Ascending aorta (tissue), 2 donors: ENCODE measurements around the gene MEG3. TPM values are rescaled to one million over a fixed set of nuclear protein-coding genes. Genes with fewer than 3 reads are reported as not detected.

Experiments
- DNase-seq, 2 donors: peaks; one replicate each; pipeline ENCODE4 v3.0.0-alpha.2; 2019; ENCODE audit warnings: low spot score in 2 of 2
- H3K27ac ChIP-seq, 2 donors: fragments of 200-600 bp; sonication (generic); one replicate each; pipeline ENCODE4 v1.5.1; 2016 to 2017; ENCODE audit warnings: mild to moderate bottlenecking in 1 of 2
- H3K27me3 ChIP-seq: fragments of 200-600 bp; sonication (generic); one replicate; pipeline ENCODE4 v1.5.1; 2017
- H3K36me3 ChIP-seq, 2 donors: fragments of 200-600 bp; sonication (generic); one replicate each; pipeline ENCODE4 v1.5.1; 2016
- H3K4me1 ChIP-seq, 2 donors: fragments of 200-600 bp; sonication (generic); one replicate each; pipeline ENCODE4 v1.5.1; 2016 to 2017; ENCODE audit warnings: mild to moderate bottlenecking in 1 of 2
- H3K4me3 ChIP-seq, 2 donors: fragments of 200-600 bp; sonication (generic); one replicate each; pipeline ENCODE4 v1.5.1; 2016 to 2017; ENCODE audit warnings: mild to moderate bottlenecking in 1 of 2
- H3K9me3 ChIP-seq, 2 donors: fragments of 200-600 bp; sonication (generic); one replicate each; pipeline ENCODE4 v1.5.1; 2016
- CTCF ChIP-seq, 3 experiments: fragments of 200-600 bp in 2 of 3; fragments of 450-650 bp in 1 of 3; sonication (generic) in 2 of 3; IDR thresholded peaks; one replicate each; pipeline ENCODE4 v1.5.1; 2016 to 2019; ENCODE audit warnings: antibody characterized with exemption in 3 of 3, mild to moderate bottlenecking in 1 of 3, moderate library complexity in 1 of 3
- intact Hi-C: fragments of 100-400 bp; cut with DNase I; formaldehyde crosslinking; loops from one replicate; pipeline ENCODE4 v1.15.1; 2023
- total RNA-seq: library from RNA; depleted of rRNA; stranded (reverse); fragments of >200 nt; gene quantifications from one replicate; pipeline ENCODE4 v1.1.0, GENCODE V29; 2016

Gene MEG3
- total RNA-seq, 1 donor from 2014 or later = 105 TPM

- H3K27me3 ChIP-seq = no peaks in the 10 kb centered on the region
- no peak for DNase-seq
- no peak overlapping the region for H3K4me3 ChIP-seq
- no peaks in the 10 kb centered on the region for H3K36me3 ChIP-seq
- H3K4me1 ChIP-seq = no peaks in the 10 kb centered on the region
- no peak overlapping the region for H3K27ac ChIP-seq
- intact Hi-C loops = no loop called here
- no peaks in the 10 kb centered on the region for H3K9me3 ChIP-seq
- TF ChIP-seq CTCF (IDR thresholded peaks at IDR 0.05) = no peak
Observed at GRCh38 chr14:100882991-100883788, 57.3 kb downstream of the MEG3 start.

GRCh38 chr14:100883789-100884101 lies 57.8 kb downstream of the MEG3 start:
- H3K27ac ChIP-seq = no peak overlapping the region
- H3K36me3 ChIP-seq = no peaks in the 10 kb centered on the region
- TF ChIP-seq CTCF (IDR thresholded peaks at IDR 0.05) = no peak
- no peaks in the 10 kb centered on the region for H3K4me1 ChIP-seq
- DNase-seq = no peak
- H3K27me3 ChIP-seq = no peaks in the 10 kb centered on the region
- intact Hi-C loops = no loop called here
- no peaks in the 10 kb centered on the region for H3K9me3 ChIP-seq
- no peak overlapping the region for H3K4me3 ChIP-seq

GRCh38 chr14:100884456-100884855 lies 58.5 kb downstream of the MEG3 start:
- no peaks in the 10 kb centered on the region for H3K9me3 ChIP-seq
- H3K36me3 ChIP-seq = no peaks in the 10 kb centered on the region
- H3K27me3 ChIP-seq = no peaks in the 10 kb centered on the region
- no peak for DNase-seq
- no peak overlapping the region for H3K27ac ChIP-seq
- intact Hi-C loops = no loop called here
- H3K4me3 ChIP-seq = no peak overlapping the region
- TF ChIP-seq CTCF (IDR thresholded peaks at IDR 0.05) = no peak
- H3K4me1 ChIP-seq = no peaks in the 10 kb centered on the region

- no peak for DNase-seq
Observed at GRCh38 chr14:100885196-100885595, 59.3 kb downstream of the MEG3 start.

GRCh38 chr14:100885617-100886016 lies 59.7 kb downstream of the MEG3 start:
- intact Hi-C loops = no loop called here
- TF ChIP-seq CTCF (IDR thresholded peaks at IDR 0.05) = no peak
- no peak for DNase-seq
- Histone ChIP-seq H3K4me1 (no peaks in the 10 kb centered on the region), H3K36me3 (no peaks in the 10 kb centered on the region), H3K9me3 (no peaks in the 10 kb centered on the region), H3K27me3 (no peaks in the 10 kb centered on the region), H3K27ac (no peak overlapping the region), H3K4me3 (no peak overlapping the region)

More at GRCh38 chr14:100885196-100885595, 59.3 kb downstream of the MEG3 start:
- Histone ChIP-seq H3K36me3 (no peaks in the 10 kb centered on the region), H3K27me3 (no peaks in the 10 kb centered on the region), H3K4me1 (no peaks in the 10 kb centered on the region), H3K4me3 (no peak overlapping the region), H3K27ac (no peak overlapping the region), H3K9me3 (no peaks in the 10 kb centered on the region)
- intact Hi-C loops = no loop called here
- TF ChIP-seq CTCF (IDR thresholded peaks at IDR 0.05) = no peak
